ENCODE data around the gene SPTBN1.

Gene SPTBN1

GRCh38 chr2:54577944-54578647 lies 122.0 kb downstream of the SPTBN1 start:
- DNase-seq: no peak

GRCh38 chr2:54578648-54579045 lies 122.5 kb downstream of the SPTBN1 start:
- no peak for DNase-seq

- DNase-seq: no peak
These were observed 123.0 kb downstream of the SPTBN1 start for GRCh38 chr2:54579061-54579681.

- no peak for DNase-seq
These were observed 123.8 kb downstream of the SPTBN1 start for GRCh38 chr2:54579682-54580620.

GRCh38 chr2:54581326-54582039 lies 125.4 kb downstream of the SPTBN1 start:
- no peak for DNase-seq

GRCh38 chr2:54582987-54583386 lies 126.9 kb downstream of the SPTBN1 start:
- DNase-seq: no peak

- DNase-seq: no peak
These were observed 128.5 kb downstream of the SPTBN1 start for GRCh38 chr2:54584598-54584997.

- no peak for DNase-seq
These were observed 129.1 kb downstream of the SPTBN1 start for GRCh38 chr2:54585136-54585733.

GRCh38 chr2:54586062-54586461 lies 129.9 kb downstream of the SPTBN1 start:
- no peak for DNase-seq

- DNase-seq: no peak
These were observed 130.4 kb downstream of the SPTBN1 start for GRCh38 chr2:54586494-54586893.

- DNase-seq: no peak
These were observed 131.3 kb downstream of the SPTBN1 start for GRCh38 chr2:54587171-54588016.

GRCh38 chr2:54588244-54588899 lies 132.2 kb downstream of the SPTBN1 start:
- DNase-seq: no peak

GRCh38 chr2:54589038-54589339 lies 132.9 kb downstream of the SPTBN1 start:
- no peak for DNase-seq

GRCh38 chr2:54589340-54590215 lies 133.5 kb downstream of the SPTBN1 start:
- DNase-seq: no peak

GRCh38 chr2:54590216-54591120 lies 134.3 kb downstream of the SPTBN1 start:
- no peak for DNase-seq

- DNase-seq: no peak
These were observed 135.4 kb downstream of the SPTBN1 start for GRCh38 chr2:54591551-54591950.

GRCh38 chr2:54593249-54593648 lies 137.1 kb downstream of the SPTBN1 start:
- DNase-seq: no peak

- DNase-seq: no peak
These were observed 137.9 kb downstream of the SPTBN1 start for GRCh38 chr2:54594048-54594447.
